ENCODE data around the gene CCDC102A.

DNA sequence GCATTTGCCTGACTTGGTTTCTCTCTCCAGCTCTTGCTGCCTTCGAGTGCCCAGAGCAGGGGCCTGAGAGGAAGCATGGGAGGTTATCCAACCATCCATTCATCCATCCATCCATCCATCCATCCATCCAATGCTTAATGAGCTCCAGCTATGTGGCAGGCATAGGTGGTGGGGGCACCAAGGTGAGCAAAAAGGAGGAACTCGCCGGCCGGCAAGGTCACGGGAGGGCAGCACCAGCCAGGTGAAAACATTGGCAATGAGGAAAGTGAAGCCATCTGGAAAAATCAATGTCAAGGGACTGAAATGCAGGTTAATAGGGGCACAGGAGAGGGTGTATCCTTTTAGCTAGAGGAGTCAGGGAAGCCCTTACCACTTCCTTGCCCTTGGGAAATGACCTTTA, 31.9 kb downstream of the CCDC102A start:
- TF ChIP-seq, protein P1, sequence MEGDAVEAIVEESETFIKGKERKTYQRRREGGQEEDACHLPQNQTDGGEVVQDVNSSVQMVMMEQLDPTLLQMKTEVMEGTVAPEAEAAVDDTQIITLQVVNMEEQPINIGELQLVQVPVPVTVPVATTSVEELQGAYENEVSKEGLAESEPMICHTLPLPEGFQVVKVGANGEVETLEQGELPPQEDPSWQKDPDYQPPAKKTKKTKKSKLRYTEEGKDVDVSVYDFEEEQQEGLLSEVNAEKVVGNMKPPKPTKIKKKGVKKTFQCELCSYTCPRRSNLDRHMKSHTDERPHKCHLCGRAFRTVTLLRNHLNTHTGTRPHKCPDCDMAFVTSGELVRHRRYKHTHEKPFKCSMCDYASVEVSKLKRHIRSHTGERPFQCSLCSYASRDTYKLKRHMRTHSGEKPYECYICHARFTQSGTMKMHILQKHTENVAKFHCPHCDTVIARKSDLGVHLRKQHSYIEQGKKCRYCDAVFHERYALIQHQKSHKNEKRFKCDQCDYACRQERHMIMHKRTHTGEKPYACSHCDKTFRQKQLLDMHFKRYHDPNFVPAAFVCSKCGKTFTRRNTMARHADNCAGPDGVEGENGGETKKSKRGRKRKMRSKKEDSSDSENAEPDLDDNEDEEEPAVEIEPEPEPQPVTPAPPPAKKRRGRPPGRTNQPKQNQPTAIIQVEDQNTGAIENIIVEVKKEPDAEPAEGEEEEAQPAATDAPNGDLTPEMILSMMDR (IDR thresholded peaks at IDR 0.05), result no peak
- no peak for TF ChIP-seq POLR2A (IDR thresholded peaks at IDR 0.05)
